ENCODE results near the gene COL6A3. TPM values are rescaled to one million over a fixed set of nuclear protein-coding genes. Genes with fewer than 3 reads are reported as not detected.
"Not testable (repeated sequence)": the region's sequence is repeated elsewhere in the genome, so short reads cannot be mapped to it uniquely, and the experiment has no call there.

The COL6A3 gene
- total and polyA plus RNA-seq, 2 experiments from 2014 or later = 1.3 to 4.1 TPM

DNA sequence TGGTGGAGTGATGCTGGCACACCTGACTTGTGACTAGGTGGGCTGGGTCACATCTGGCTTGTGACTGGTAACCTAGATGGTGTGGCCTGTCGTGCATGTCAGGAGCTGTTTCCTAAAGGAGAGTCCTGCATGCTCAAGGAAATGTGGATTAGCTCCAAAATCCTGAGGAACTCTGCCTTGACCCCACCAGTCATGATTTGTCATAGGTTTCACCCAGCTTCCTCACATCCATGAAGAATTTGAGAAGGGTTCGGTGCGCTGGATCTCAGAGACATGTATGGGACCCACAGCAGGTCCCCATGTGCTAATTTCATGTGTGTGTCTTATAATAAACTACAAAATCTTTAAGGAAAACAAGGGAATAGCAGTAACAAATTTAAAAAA lies 107.2 kb downstream of the COL6A3 start:
- DNase-seq (ENCODE audit: low read depth in 1 of 2, low spot score in 1 of 2) = no peak
- no peaks in the 10 kb centered on the region for H3K36me3 ChIP-seq
- H3K27me3 ChIP-seq = no peaks in the 10 kb centered on the region
- H3K4me1 ChIP-seq (ENCODE audit: low read depth) = peaks cover 5% of the 10 kb centered on the region
- H3K9me3 ChIP-seq (ENCODE audit: low read depth) = no peaks in the 10 kb centered on the region
- no peak overlapping the region for H3K27ac ChIP-seq
- TF ChIP-seq, protein P1, sequence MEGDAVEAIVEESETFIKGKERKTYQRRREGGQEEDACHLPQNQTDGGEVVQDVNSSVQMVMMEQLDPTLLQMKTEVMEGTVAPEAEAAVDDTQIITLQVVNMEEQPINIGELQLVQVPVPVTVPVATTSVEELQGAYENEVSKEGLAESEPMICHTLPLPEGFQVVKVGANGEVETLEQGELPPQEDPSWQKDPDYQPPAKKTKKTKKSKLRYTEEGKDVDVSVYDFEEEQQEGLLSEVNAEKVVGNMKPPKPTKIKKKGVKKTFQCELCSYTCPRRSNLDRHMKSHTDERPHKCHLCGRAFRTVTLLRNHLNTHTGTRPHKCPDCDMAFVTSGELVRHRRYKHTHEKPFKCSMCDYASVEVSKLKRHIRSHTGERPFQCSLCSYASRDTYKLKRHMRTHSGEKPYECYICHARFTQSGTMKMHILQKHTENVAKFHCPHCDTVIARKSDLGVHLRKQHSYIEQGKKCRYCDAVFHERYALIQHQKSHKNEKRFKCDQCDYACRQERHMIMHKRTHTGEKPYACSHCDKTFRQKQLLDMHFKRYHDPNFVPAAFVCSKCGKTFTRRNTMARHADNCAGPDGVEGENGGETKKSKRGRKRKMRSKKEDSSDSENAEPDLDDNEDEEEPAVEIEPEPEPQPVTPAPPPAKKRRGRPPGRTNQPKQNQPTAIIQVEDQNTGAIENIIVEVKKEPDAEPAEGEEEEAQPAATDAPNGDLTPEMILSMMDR (IDR thresholded peaks at IDR 0.05; ENCODE audit: low read depth, low read length) = no peak
- H3K4me3 ChIP-seq = no peak overlapping the region

DNA sequence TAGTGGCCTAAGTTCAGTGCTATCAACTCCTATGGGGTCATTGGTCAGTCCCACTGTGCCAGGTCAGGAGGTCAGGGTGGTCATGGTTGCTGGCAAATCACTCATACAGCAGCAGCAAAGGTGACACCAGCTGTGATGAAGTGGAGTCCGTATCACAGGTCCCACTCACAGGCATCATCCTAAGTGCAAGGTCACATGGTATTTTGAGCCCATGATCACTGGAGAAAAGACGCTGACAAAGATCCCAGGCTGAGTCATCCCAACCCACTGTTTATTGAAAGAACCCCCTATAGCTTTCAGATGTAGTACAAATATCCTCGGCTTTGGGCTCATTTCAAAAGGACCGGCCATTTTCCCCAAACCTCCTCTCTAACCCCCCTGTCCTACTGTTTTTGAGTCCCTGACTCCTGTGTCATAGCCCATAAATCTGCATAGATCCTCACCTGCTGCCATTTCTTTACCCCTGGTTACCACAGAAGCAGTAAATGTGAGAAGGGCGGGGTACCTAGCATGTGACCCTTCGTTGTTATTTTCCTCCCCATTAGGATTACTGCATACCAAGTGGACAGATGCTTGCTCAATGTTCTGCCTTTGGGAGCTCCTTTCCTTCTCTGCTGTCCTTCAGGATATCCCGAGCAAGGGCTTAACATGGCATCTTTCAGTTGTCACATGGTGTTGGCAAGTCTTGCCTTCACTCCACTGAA lies 107.7 kb downstream of the COL6A3 start:
- TF ChIP-seq, protein P1 (IDR thresholded peaks at IDR 0.05; ENCODE audit: low read depth, low read length) = no peak
- Histone ChIP-seq H3K9me3 (ENCODE audit: low read depth) (no peaks in the 10 kb centered on the region), H3K27ac (no peak overlapping the region), H3K27me3 (no peaks in the 10 kb centered on the region), H3K36me3 (no peaks in the 10 kb centered on the region), H3K4me1 (ENCODE audit: low read depth) (peaks cover 5% of the 10 kb centered on the region), H3K4me3 (no peak overlapping the region)
- no peak for DNase-seq (ENCODE audit: low read depth in 1 of 2, low spot score in 1 of 2)

DNA sequence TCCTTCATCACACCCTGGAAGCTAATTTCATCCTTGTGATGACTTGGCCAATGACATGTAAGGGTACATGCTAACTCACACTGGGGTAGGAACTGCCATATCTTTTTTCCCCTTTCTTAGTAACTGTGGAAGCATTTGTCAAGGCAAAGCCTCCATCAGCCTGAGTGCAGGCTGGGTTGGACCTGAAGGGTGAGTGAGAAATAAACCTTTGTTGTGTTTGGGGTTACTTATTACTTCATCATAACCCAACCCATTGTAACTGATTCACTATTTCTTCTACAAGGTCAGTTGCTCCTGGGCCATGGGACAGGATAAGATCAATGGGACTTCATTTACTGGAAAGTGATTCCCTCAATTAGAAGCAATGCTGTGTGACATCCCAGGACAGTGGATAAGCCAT lies 108.4 kb downstream of the COL6A3 start:
- DNase-seq (ENCODE audit: low read depth in 1 of 2, low spot score in 1 of 2) = no peak
- peaks cover 2% of the 10 kb centered on the region for H3K4me1 ChIP-seq (ENCODE audit: low read depth)
- no peaks in the 10 kb centered on the region for H3K27me3 ChIP-seq
- no peak overlapping the region for H3K27ac ChIP-seq
- H3K36me3 ChIP-seq = no peaks in the 10 kb centered on the region
- H3K4me3 ChIP-seq = no peak overlapping the region
- H3K9me3 ChIP-seq (ENCODE audit: low read depth) = no peaks in the 10 kb centered on the region
- TF ChIP-seq, protein P1 (IDR thresholded peaks at IDR 0.05; ENCODE audit: low read depth, low read length) = no peak

DNA sequence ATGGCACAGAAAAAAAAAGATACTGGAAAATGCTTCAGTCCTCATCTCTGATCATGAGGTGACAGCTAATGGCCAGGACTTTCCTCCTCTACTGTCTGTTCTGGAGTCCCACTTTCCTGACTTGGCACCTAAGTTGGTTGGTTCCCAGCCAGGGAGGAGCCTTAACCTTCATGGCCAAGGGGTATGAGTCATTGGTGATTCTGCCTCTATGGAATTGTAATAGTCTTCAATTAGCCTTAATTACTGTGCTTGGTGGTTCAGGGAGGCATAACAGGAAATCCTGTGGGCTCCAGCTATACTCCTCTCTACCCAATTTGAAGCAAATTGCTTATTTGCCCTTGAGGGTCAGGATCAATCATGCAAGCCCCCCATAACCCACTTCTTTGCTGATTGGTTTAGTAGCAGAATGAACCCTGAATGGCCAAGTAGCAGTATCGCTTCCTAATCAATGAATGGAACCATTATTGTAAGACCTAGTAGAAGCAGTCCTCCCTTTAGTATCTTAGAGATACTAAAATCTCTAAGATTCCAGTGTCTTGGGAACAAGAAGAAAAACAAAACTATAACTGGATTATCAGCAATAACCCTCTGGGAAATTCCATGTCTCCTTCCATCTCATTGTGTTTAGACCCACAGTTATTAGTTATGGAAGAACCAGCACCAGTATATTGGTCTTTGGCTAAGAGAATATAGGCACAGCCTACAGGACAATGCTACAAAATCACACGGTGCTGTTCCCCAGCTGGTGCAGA lies 109.0 kb downstream of the COL6A3 start:
- Histone ChIP-seq H3K4me3 (no peak overlapping the region), H3K4me1 (ENCODE audit: low read depth) (no peaks in the 10 kb centered on the region), H3K27me3 (no peaks in the 10 kb centered on the region), H3K27ac (no peak overlapping the region), H3K36me3 (no peaks in the 10 kb centered on the region), H3K9me3 (ENCODE audit: low read depth) (no peaks in the 10 kb centered on the region)
- TF ChIP-seq, protein P1 (IDR thresholded peaks at IDR 0.05; ENCODE audit: low read depth, low read length) = no peak
- peak in 1 of 2 donors; percentile 62 for DNase-seq (ENCODE audit: low read depth in 1 of 2, low spot score in 1 of 2)

DNA sequence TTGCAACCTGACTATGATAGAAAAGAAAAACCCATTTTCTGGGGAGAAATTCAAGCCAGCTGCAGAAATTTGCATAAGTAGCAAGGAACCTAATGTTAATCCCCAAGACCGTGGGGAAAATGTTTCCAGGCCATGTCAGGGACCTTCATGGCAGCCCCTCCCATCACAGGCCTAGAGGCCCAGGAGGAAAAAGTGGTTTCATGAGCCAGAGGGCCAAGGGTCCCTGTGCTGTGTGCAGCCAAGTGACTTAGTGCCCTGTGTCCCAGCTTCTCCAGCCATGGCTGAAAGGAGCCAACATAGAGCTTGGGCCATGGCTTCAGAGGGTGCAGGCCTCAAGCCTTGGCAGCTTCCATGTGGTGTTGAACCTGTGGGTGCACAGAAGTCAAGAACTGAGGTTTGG lies 110.7 kb downstream of the COL6A3 start:
- not testable (repeated sequence) for H3K4me3 ChIP-seq; H3K36me3 ChIP-seq; H3K4me1 ChIP-seq (ENCODE audit: low read depth); H3K27me3 ChIP-seq; H3K9me3 ChIP-seq (ENCODE audit: low read depth); DNase-seq (ENCODE audit: low read depth in 1 of 2, low spot score in 1 of 2); H3K27ac ChIP-seq

DNA sequence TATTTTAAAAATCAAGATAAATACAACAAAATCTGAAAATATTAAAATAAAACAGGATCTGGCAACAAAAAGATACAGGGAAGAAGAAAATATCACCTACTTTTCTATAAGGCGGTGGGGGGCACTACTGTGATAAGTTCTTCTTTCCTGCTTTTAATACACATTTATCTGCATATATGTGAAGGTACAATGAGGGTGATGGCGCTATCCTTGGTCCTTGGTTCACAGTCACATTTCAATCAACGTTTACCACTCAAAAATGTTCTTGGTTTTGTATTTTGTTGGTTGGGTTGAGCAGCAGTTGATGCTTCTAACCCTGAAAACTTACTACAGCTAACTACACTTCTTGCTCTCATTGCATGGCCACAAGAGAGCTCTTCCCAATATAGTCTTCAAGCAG lies 112.4 kb downstream of the COL6A3 start:
- H3K27ac ChIP-seq = no peak overlapping the region
- peaks cover 24% of the 10 kb centered on the region for H3K4me1 ChIP-seq (ENCODE audit: low read depth)
- no peaks in the 10 kb centered on the region for H3K9me3 ChIP-seq (ENCODE audit: low read depth)
- H3K4me3 ChIP-seq = no peak overlapping the region
- TF ChIP-seq, protein P1 (IDR thresholded peaks at IDR 0.05; ENCODE audit: low read depth, low read length) = no peak
- H3K27me3 ChIP-seq = no peaks in the 10 kb centered on the region
- H3K36me3 ChIP-seq = no peaks in the 10 kb centered on the region
- DNase-seq (ENCODE audit: low read depth in 1 of 2, low spot score in 1 of 2) = no peak
